ENCODE measurements around the gene EPS8L3. TPM values are rescaled to one million over a fixed set of nuclear protein-coding genes. Genes with fewer than 3 reads are reported as not detected.

EPS8L3 gene
- total and polyA plus RNA-seq, 10 of the 15 experiments (the other 5 are each of a cell fraction or from before 2014, with no cell fraction given), result not detected

- no peak overlapping the region for H3K9ac ChIP-seq (ENCODE audit: control insufficient read depth, insufficient read depth, low read length)
- BruUV-seq (replicated peaks), result no TSS peak
- H2AFZ ChIP-seq (ENCODE audit: control insufficient read depth, low read depth, low read length), result no peak overlapping the region
- ChIA-PET RAD21 (ENCODE audit: unreplicated experiment) (interaction anchor here (1.0 kb wide), 1 partner anchor 35 kb away, joined by 3 read pairs; no protein-coding TSS in a partner anchor), CTCF (no interaction called here), SMC1A (ENCODE audit: uncharacterized antibody, unreplicated experiment) (no interaction called here), POLR2A (no interaction called here)
- H3K4me1 ChIP-seq (ENCODE audit: control insufficient read depth, insufficient read depth, low read length), result peaks cover 11% of the 10 kb centered on the region
- H3K9me3 ChIP-seq (replicated peaks; ENCODE audit: control insufficient read depth, insufficient read depth, low read length), result no peaks in the 10 kb centered on the region; the same call in 2 of the 3 replicates
- TF ChIP-seq RAD51 (IDR thresholded peaks at IDR 0.05) (no peak), SREBF2 (IDR thresholded peaks at IDR 0.05; ENCODE audit: low read length) (no peak), RELA (IDR thresholded peaks at IDR 0.05; ENCODE audit: borderline replicate concordance, partially characterized antibody) (no peak), ZNF622 (IDR thresholded peaks at IDR 0.05) (no peak), EZH2 (IDR thresholded peaks at IDR 0.05; ENCODE audit: borderline replicate concordance, control insufficient read depth, low read depth, low read length) (no peak), WRNIP1 (IDR thresholded peaks at IDR 0.05; ENCODE audit: borderline replicate concordance, low read depth, low read length) (no peak), ZZZ3 (IDR thresholded peaks at IDR 0.05; ENCODE audit: control insufficient read depth, insufficient read length, low read depth) (no peak), CUX1 (IDR thresholded peaks at IDR 0.05; ENCODE audit: insufficient replicate concordance, low read depth, low read length) (no peak), TARDBP (IDR thresholded peaks at IDR 0.05; ENCODE audit: borderline replicate concordance) (no peak), STAT3 (IDR thresholded peaks at IDR 0.05; ENCODE audit: low read depth, low read length) (no peak), MYB (IDR thresholded peaks at IDR 0.05; ENCODE audit: borderline replicate concordance, low read depth, low read length) (no peak), REST (IDR thresholded peaks at IDR 0.05; ENCODE audit: low read depth, low read length) (no peak), CHD2 (IDR thresholded peaks at IDR 0.05; ENCODE audit: borderline replicate concordance, low read depth, low read length) (no peak), TCF7 (IDR thresholded peaks at IDR 0.05; ENCODE audit: borderline replicate concordance) (no peak)
- H4K20me1 ChIP-seq (ENCODE audit: control insufficient read depth, insufficient read depth), result no peaks in the 10 kb centered on the region
- no peak overlapping the region for H3K27ac ChIP-seq (ENCODE audit: control insufficient read depth, insufficient read depth)
- no peaks in the 10 kb centered on the region for H3K36me3 ChIP-seq (ENCODE audit: control insufficient read depth in 2 of 2, insufficient read depth in 2 of 2, low read length in 1 of 2)
- in situ Hi-C loops (cut with MboI) (no loop called here), intact Hi-C loops (cut with micrococcal nuclease; ENCODE audit: unreplicated experiment) (no loop called here)
- DNase-seq (ENCODE audit: low read depth, low spot score) (no peak), ATAC-seq (no peak), FAIRE-seq (no peak)
- H3K4me3 ChIP-seq, result no peak overlapping the region
- H3K27me3 ChIP-seq (replicated peaks in 1 of 2; ENCODE audit: control insufficient read depth in 2 of 2, insufficient read depth in 2 of 2, low read length in 1 of 2), result no peaks in the 10 kb centered on the region
- no peak overlapping the region for H3K4me2 ChIP-seq (ENCODE audit: control insufficient read depth, insufficient read depth)
- 95% methylated on average over 1 of the region's 1 CpG for WGBS (ENCODE audit: insufficient coverage, insufficient replicate concordance, low lambda C conversion rate, missing lambda C conversion rate)
- H3K79me2 ChIP-seq (ENCODE audit: control insufficient read depth, insufficient read depth, low read length), result no peaks in the 10 kb centered on the region
Measured at GRCh38 chr1:109721971-109722370, 41.8 kb downstream of the EPS8L3 start.

Measured in GM12878 (cell line).